Glutamatergic neuron (in vitro differentiated cells): Measurements from ENCODE around the gene ADAM8. TPM values are rescaled to one million over a fixed set of nuclear protein-coding genes. Genes with fewer than 3 reads are reported as not detected.
A peak's percentile ranks its signal among the peaks of the same experiment; 100 is the strongest.

Experiments used
- DNase-seq: peaks from one replicate; pipeline ENCODE4 v3.0.0; 2022
- H3K27ac Mint-ChIP-seq: one replicate; pipeline ENCODE4 v1.8.0; 2020; ENCODE audit warnings: mild to moderate bottlenecking, mixed read lengths, inconsistent platforms; ENCODE audit not compliant: unreplicated experiment
- H3K27me3 Mint-ChIP-seq: one replicate; pipeline ENCODE4 v1.8.0; 2020; ENCODE audit warnings: mild to moderate bottlenecking, moderate library complexity, mixed read lengths, inconsistent platforms; ENCODE audit not compliant: unreplicated experiment
- H3K36me3 Mint-ChIP-seq: one replicate; pipeline ENCODE4 v1.8.0; 2020; ENCODE audit warnings: mild to moderate bottlenecking, mixed read lengths, inconsistent platforms; ENCODE audit not compliant: unreplicated experiment
- H3K4me1 Mint-ChIP-seq: one replicate; pipeline ENCODE4 v1.8.0; 2020; ENCODE audit warnings: mild to moderate bottlenecking, low read depth, mixed read lengths, inconsistent platforms; ENCODE audit not compliant: unreplicated experiment
- H3K4me3 Mint-ChIP-seq: one replicate; pipeline ENCODE4 v1.8.0; 2020; ENCODE audit warnings: mild to moderate bottlenecking, mixed read lengths, inconsistent platforms; ENCODE audit not compliant: unreplicated experiment
- H3K9me3 Mint-ChIP-seq: one replicate; pipeline ENCODE4 v1.8.0; 2020; ENCODE audit warnings: mild to moderate bottlenecking, moderate library complexity, mixed read lengths, inconsistent platforms; ENCODE audit not compliant: unreplicated experiment
- CTCF ChIP-seq: fragments of 200-600 bp; sonication (generic); IDR thresholded peaks from one replicate; pipeline ENCODE4 v1.5.0; 2021; ENCODE audit not compliant: partially characterized antibody, unreplicated experiment
- total RNA-seq: library from RNA; stranded (reverse); fragmentation: NEBNext Ultra II Directional; extraction: Animal tissue kit (Norgen Biotek cat#: 25700); gene quantifications from one replicate; pipeline ENCODE4 v1.2.1, GENCODE V29; 2021; ENCODE audit not compliant: unreplicated experiment

The ADAM8 gene
- total RNA-seq, 1 donor from 2014 or later, result 5.4 TPM

GRCh38 chr10:133309100-133309719 is 32.5 kb upstream of the ADAM8 start:
- Mint-ChIP-seq H3K9me3 (peaks cover 9% of the 10 kb centered on the region), H3K4me1 (peaks cover 16% of the 10 kb centered on the region), H3K27ac (peak overlapping the region; percentile 43), H3K36me3 (no peaks in the 10 kb centered on the region), H3K27me3 (peaks cover 13% of the 10 kb centered on the region), H3K4me3 (peak overlapping the region; percentile 73)
- peak; percentile 96 for DNase-seq
- no peak for TF ChIP-seq CTCF

GRCh38 chr10:133308421-133309099 is 31.9 kb upstream of the ADAM8 start, which contains the start of the genes TUBGCP2 and ZNF511:
TUBGCP2 (minus strand) TSS chr10:133308872; CDS start chr10:133302941, 5,931 bp downstream.
ZNF511 (plus strand) TSS chr10:133308914; CDS start chr10:133308944, 30 bp downstream.
- DNase-seq, result peak; percentile 90
- peaks cover 15% of the 10 kb centered on the region for H3K4me1 Mint-ChIP-seq
- H3K27ac Mint-ChIP-seq, result peak within 1 kb of the TSS; percentile 91

GRCh38 chr10:133307776-133308420 is 31.2 kb upstream of the ADAM8 start:
- H3K27me3 Mint-ChIP-seq, result peaks cover 16% of the 10 kb centered on the region
- no peaks in the 10 kb centered on the region for H3K36me3 Mint-ChIP-seq
- DNase-seq, result peak; percentile 80
- peaks cover 13% of the 10 kb centered on the region for H3K4me1 Mint-ChIP-seq
- H3K27ac Mint-ChIP-seq, result peak overlapping the region; percentile 91
- H3K9me3 Mint-ChIP-seq, result peaks cover 8% of the 10 kb centered on the region
- peak overlapping the region; percentile 98 for H3K4me3 Mint-ChIP-seq
- peak; percentile 69 for TF ChIP-seq CTCF

More at GRCh38 chr10:133308421-133309099, 31.9 kb upstream of the ADAM8 start, which contains the start of the genes TUBGCP2 and ZNF511:
- Mint-ChIP-seq H3K36me3 (no peaks in the 10 kb centered on the region), H3K9me3 (peaks cover 8% of the 10 kb centered on the region), H3K4me3 (peak within 1 kb of the TSS; percentile 98), H3K27me3 (peaks cover 16% of the 10 kb centered on the region)
- no peak for TF ChIP-seq CTCF

- Mint-ChIP-seq H3K9me3 (peaks cover 8% of the 10 kb centered on the region), H3K4me3 (peak overlapping the region; percentile 98), H3K27me3 (peaks cover 14% of the 10 kb centered on the region), H3K27ac (no peak overlapping the region), H3K36me3 (no peaks in the 10 kb centered on the region), H3K4me1 (peaks cover 8% of the 10 kb centered on the region)
- DNase-seq, result no peak
- TF ChIP-seq CTCF, result no peak
These were observed 30.3 kb upstream of the ADAM8 start for GRCh38 chr10:133306941-133307379.
